Pancreas (tissue), 10 donors: ENCODE data around the gene PITPNM2. TPM values are rescaled to one million over a fixed set of nuclear protein-coding genes. Genes with fewer than 3 reads are reported as not detected.

ENCODE experiments used
- ATAC-seq, 4 donors: fragments of 200-7000 bp; cut with Tn5 transposase; one replicate each; pipeline versions ENCODE4 v1.8.0 to v1.9.1; 2020; ENCODE audit warnings: mild to moderate bottlenecking in 4 of 4, moderate library complexity in 4 of 4
- DNase-seq, 6 donors: peaks; one replicate each; pipeline ENCODE4 v3.0.0-alpha.2; 2020
- FAIRE-seq: peaks from 2 replicates; lab custom pipeline; 2012; peaks lifted over from hg19 to GRCh38; lab: Jason Lieb, UNC
- H3K27ac ChIP-seq, 4 donors: fragments of 200-600 bp; sonication (generic); 1 replicate in 3 of 4; 2 replicates in 1 of 4; pipeline versions ENCODE4 v1.5.0 to v1.8.0; 2020
- H3K27me3 ChIP-seq, 4 donors: fragments of 200-600 bp; one replicate each; pipeline ENCODE4 v1.8.0; 2021
- H3K36me3 ChIP-seq, 3 donors: fragments of 200-600 bp; sonication (generic) in 1 of 3; one replicate each; pipeline versions ENCODE4 v1.5.0 to v1.8.0; 2020 to 2021
- H3K4me1 ChIP-seq, 3 donors: fragments of 200-600 bp; one replicate each; pipeline ENCODE4 v1.8.0; 2021
- H3K4me3 ChIP-seq, 4 donors: fragments of 200-600 bp; sonication (generic) in 2 of 4; one replicate each; pipeline versions ENCODE4 v1.5.0 to v1.8.0; 2020 to 2021
- H3K9me3 ChIP-seq, 4 donors: fragments of 200-600 bp; one replicate each; pipeline ENCODE4 v1.8.0; 2021
- WGBS, 2 donors: extraction: QIAGEN DNeasy Blood & Tissue Kit; methylation state at CpG; one replicate each; pipeline ENCODE4 v1.1.7; 2013; 5-methylcytosine and 5-hydroxymethylcytosine counted together
- intact Hi-C, 3 donors: fragments of 100-400 bp; cut with DNase I; formaldehyde crosslinking; loops; one replicate each; pipeline versions ENCODE4 v1.11.1 to v1.14.2; 2022
- polyA plus RNA-seq, 2 donors: library from polyadenylated mRNA; stranded (reverse); fragments of 200-250 nt; gene quantifications; one replicate each; pipeline ENCODE4 v1.2.3, GENCODE V29; 2013
- total RNA-seq, 6 donors: library from RNA; stranded (reverse); fragmentation: NEBNext Ultra II Directional in 4 of 6; extraction: Animal tissue kit (Norgen Biotek cat#: 25700) in 4 of 6; gene quantifications; one replicate each; pipeline versions ENCODE4 v1.2.1 to v1.2.4, GENCODE V29; 2021 to 2023
- TF ChIP-seq, protein P1 (sequence below), 4 donors: fragments of 200-600 bp; sonication (generic) in 3 of 4; IDR thresholded peaks; one replicate each; pipeline versions ENCODE4 v1.5.0 to v1.8.0; 2021; ENCODE audit warnings: antibody characterized with exemption in 4 of 4
- donor health status: healthy with polysubstance abuse.
- donor health status: DM: no; HTN: no; CAD: no; lungs with moderate emphysema.
- donor health status: DM: no; HTN: no; CAD: no.
- donor health status: control.
- donor health status: control.
- donor health status: Bipolar disorder and iron deficiency.
- donor health status: DM: yes; HTN: yes; CAD: no.
- donor health status: DM: no; HTN: no; CAD: no.
- donor health status: DM: no; HTN: no; CAD: no.
- donor health status: DM: yes; HTN: yes; CAD: no.

Gene PITPNM2
- total and polyA plus RNA-seq, 8 donors: 4.4 to 13.2 (median 6.4) TPM

DNA sequence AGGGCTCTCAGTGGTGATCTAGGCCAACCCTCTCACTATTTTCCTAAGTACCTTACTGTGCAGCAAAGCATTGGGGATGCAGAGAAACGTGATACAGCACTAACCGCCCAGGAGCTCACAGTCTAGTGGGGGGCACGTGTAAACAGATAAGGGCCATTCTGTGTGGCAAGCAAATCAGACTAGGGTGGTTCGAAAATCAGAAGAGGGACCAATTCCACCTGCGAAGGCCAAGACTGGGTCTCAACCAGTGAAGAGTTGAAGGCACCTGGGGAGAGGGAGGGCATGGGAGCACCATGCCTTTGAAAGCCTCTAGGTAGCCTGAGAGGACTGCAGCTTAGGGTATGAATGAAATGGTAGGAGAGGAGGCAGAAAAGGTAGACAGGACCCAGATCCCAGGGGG lies 2.2 kb downstream of the PITPNM2 start:
- H3K36me3 ChIP-seq: no peaks in the 10 kb centered on the region
- H3K9me3 ChIP-seq: no peaks in the 10 kb centered on the region
- intact Hi-C loops: no loop called here
- peak in 1 of 6 donors; percentile 18 for DNase-seq
- H3K4me1 ChIP-seq: peaks cover 0 to 11% (median 0%) of the 10 kb centered on the region in 3 donors
- FAIRE-seq: no peak
- ATAC-seq: no peak
- no peak overlapping the region for H3K27ac ChIP-seq
- H3K4me3 ChIP-seq: no peak overlapping the region
- H3K27me3 ChIP-seq: no peaks in the 10 kb centered on the region
- TF ChIP-seq, protein P1, sequence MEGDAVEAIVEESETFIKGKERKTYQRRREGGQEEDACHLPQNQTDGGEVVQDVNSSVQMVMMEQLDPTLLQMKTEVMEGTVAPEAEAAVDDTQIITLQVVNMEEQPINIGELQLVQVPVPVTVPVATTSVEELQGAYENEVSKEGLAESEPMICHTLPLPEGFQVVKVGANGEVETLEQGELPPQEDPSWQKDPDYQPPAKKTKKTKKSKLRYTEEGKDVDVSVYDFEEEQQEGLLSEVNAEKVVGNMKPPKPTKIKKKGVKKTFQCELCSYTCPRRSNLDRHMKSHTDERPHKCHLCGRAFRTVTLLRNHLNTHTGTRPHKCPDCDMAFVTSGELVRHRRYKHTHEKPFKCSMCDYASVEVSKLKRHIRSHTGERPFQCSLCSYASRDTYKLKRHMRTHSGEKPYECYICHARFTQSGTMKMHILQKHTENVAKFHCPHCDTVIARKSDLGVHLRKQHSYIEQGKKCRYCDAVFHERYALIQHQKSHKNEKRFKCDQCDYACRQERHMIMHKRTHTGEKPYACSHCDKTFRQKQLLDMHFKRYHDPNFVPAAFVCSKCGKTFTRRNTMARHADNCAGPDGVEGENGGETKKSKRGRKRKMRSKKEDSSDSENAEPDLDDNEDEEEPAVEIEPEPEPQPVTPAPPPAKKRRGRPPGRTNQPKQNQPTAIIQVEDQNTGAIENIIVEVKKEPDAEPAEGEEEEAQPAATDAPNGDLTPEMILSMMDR (IDR thresholded peaks at IDR 0.05): no peak
- 74 to 77% methylated on average over 5 of the region's 5 CpGs for WGBS, 2 donors

- intact Hi-C loops: no loop called here
- no peak overlapping the region for H3K4me3 ChIP-seq
- FAIRE-seq: no peak
- TF ChIP-seq, protein P1 (IDR thresholded peaks at IDR 0.05): no peak
- H3K9me3 ChIP-seq: no peaks in the 10 kb centered on the region
- H3K27ac ChIP-seq: no peak overlapping the region
- H3K36me3 ChIP-seq: no peaks in the 10 kb centered on the region
- 77 to 84% methylated on average over 9 of the region's 9 CpGs for WGBS, 2 donors
- H3K4me1 ChIP-seq: peaks cover 0 to 12% (median 0%) of the 10 kb centered on the region in 3 donors
- no peak for ATAC-seq
- no peaks in the 10 kb centered on the region for H3K27me3 ChIP-seq
- no peak for DNase-seq
These were observed 2.7 kb downstream of the PITPNM2 start for GRCh38 chr12:123148223-123148622.

- ATAC-seq: no peak
- H3K27ac ChIP-seq: no peak overlapping the region
These were observed 5.7 kb downstream of the PITPNM2 start for GRCh38 chr12:123145211-123145610.

GRCh38 chr12:123143736-123144461 lies 7.0 kb downstream of the PITPNM2 start:
- intact Hi-C loops: no loop called here

More at GRCh38 chr12:123145211-123145610, 5.7 kb downstream of the PITPNM2 start:
- TF ChIP-seq, protein P1 (IDR thresholded peaks at IDR 0.05): no peak
- intact Hi-C loops: no loop called here
- FAIRE-seq (no peak), DNase-seq (peak in 1 of 6 donors; percentile 7)
- Histone ChIP-seq H3K4me1 (peaks cover 9 to 39% (median 15%) of the 10 kb centered on the region in 3 donors), H3K36me3 (no peaks in the 10 kb centered on the region), H3K27me3 (no peaks in the 10 kb centered on the region), H3K9me3 (no peaks in the 10 kb centered on the region), H3K4me3 (no peak overlapping the region)
- WGBS, 2 donors: 74 to 77% methylated on average over 2 of the region's 2 CpGs

More at GRCh38 chr12:123143736-123144461, 7.0 kb downstream of the PITPNM2 start:
- Histone ChIP-seq H3K27ac (peak overlapping the region in 2 of 4 donors; percentile 56 to 82), H3K27me3 (no peaks in the 10 kb centered on the region), H3K4me3 (no peak overlapping the region), H3K9me3 (no peaks in the 10 kb centered on the region), H3K36me3 (no peaks in the 10 kb centered on the region), H3K4me1 (peaks cover 9 to 36% (median 15%) of the 10 kb centered on the region in 3 donors)
- no peak for ATAC-seq
- no peak for DNase-seq
- FAIRE-seq: no peak
- TF ChIP-seq, protein P1 (IDR thresholded peaks at IDR 0.05): no peak
- WGBS, 2 donors: 86 to 92% methylated on average over 4 of the region's 4 CpGs
